ENCODE measurements around the gene PLXNA3. TPM values are rescaled to one million over a fixed set of nuclear protein-coding genes. Genes with fewer than 3 reads are reported as not detected.

Gene PLXNA3
- total RNA-seq, 1 donor from 2014 or later: 128 TPM

GRCh38 chrX:154484255-154485149 is 26.4 kb downstream of the PLXNA3 start:
- no peak for DNase-seq (ENCODE audit: low spot score in 2 of 2, unreplicated experiment in 2 of 2)
- Mint-ChIP-seq H3K4me1 (peaks cover 9% of the 10 kb centered on the region), H3K9me3 (peaks cover 4% of the 10 kb centered on the region), H3K4me3 (no peak overlapping the region), H3K27me3 (ENCODE audit: low read depth) (no peaks in the 10 kb centered on the region), H3K27ac (no peak overlapping the region), H3K36me3 (peaks cover 6% of the 10 kb centered on the region)
- no peak for TF ChIP-seq CTCF (IDR thresholded peaks at IDR 0.05; ENCODE audit: unreplicated experiment)

GRCh38 chrX:154485150-154486051 is 27.3 kb downstream of the PLXNA3 start:
- Mint-ChIP-seq H3K9me3 (peaks cover 4% of the 10 kb centered on the region), H3K4me3 (peak overlapping the region; percentile 57), H3K27ac (no peak overlapping the region), H3K36me3 (peaks cover 6% of the 10 kb centered on the region), H3K4me1 (peaks cover 12% of the 10 kb centered on the region), H3K27me3 (ENCODE audit: low read depth) (no peaks in the 10 kb centered on the region)
- no peak for DNase-seq (ENCODE audit: low spot score in 2 of 2, unreplicated experiment in 2 of 2)
- no peak for TF ChIP-seq CTCF (IDR thresholded peaks at IDR 0.05; ENCODE audit: unreplicated experiment)

- Mint-ChIP-seq H3K9me3 (peaks cover 4% of the 10 kb centered on the region), H3K27me3 (ENCODE audit: low read depth) (no peaks in the 10 kb centered on the region), H3K36me3 (peaks cover 6% of the 10 kb centered on the region), H3K4me1 (peaks cover 12% of the 10 kb centered on the region), H3K27ac (no peak overlapping the region), H3K4me3 (peak overlapping the region; percentile 41)
- peak in 1 of 2 experiments; percentile 46 for DNase-seq (ENCODE audit: low spot score in 2 of 2, unreplicated experiment in 2 of 2)
- no peak for TF ChIP-seq CTCF (IDR thresholded peaks at IDR 0.05; ENCODE audit: unreplicated experiment)
Observed at GRCh38 chrX:154486052-154486395, 27.9 kb downstream of the PLXNA3 start.

GRCh38 chrX:154486396-154487207 is 28.5 kb downstream of the PLXNA3 start, which contains the start of gene UBL4A:
Gene UBL4A (minus strand): TSS chrX:154486615. CDS start chrX:154486584, 31 bp downstream.
- Mint-ChIP-seq H3K9me3 (peaks cover 4% of the 10 kb centered on the region), H3K4me1 (peaks cover 12% of the 10 kb centered on the region)

More at GRCh38 chrX:154486396-154487207, 28.5 kb downstream of the PLXNA3 start, which contains the start of gene UBL4A:
- TF ChIP-seq CTCF (IDR thresholded peaks at IDR 0.05; ENCODE audit: unreplicated experiment): no peak
- peak within 1 kb of the TSS; percentile 94 for H3K27ac Mint-ChIP-seq
- H3K4me3 Mint-ChIP-seq: peak within 1 kb of the TSS; percentile 64
- peaks cover 6% of the 10 kb centered on the region for H3K36me3 Mint-ChIP-seq
- H3K27me3 Mint-ChIP-seq (ENCODE audit: low read depth): no peaks in the 10 kb centered on the region
- DNase-seq (ENCODE audit: low spot score in 2 of 2, unreplicated experiment in 2 of 2): peak; percentile 74 to 80
